ENCODE measurements around the gene LRSAM1.
A peak's percentile ranks its signal among the peaks of the same experiment; 100 is the strongest.

Gene LRSAM1

DNA sequence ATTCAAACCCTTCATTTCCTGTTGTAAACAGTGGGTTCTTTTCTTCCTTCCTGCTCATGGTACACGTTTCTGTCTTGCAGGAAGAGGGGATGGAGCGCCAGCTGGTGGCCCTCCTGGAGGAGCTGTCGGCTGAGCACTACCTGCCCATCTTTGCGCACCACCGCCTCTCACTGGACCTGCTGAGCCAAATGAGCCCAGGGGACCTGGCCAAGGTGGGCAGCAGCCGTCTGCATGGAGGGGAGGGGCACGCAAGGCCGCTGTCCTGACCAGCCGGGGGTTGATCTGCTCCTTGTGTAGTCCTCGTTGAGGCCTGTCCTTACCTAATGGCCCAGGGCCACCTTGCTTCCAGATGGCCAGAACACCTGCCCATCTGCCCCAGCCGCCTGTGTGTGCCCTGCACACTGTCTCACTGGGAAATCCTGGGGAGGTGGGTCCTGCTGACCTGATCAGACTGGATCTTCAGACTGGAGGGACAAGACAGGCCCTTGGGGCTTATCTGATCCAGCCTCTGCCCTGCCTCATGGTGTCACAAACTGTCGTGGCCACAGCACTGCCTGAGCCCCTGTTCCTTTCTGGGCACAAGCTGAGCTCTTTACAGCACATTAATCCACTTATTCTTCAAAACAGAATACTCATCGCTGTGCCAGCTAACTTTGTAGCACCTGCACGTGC is 44.7 kb downstream of the LRSAM1 start:
- DNase-seq (ENCODE audit: low spot score) = no peak
- ATAC-seq (ENCODE audit: low read depth) = no peak
- peak overlapping the region; percentile 33 for H3K27ac ChIP-seq (ENCODE audit: poor library complexity, severe bottlenecking)
- no peak overlapping the region for H3K4me3 ChIP-seq (ENCODE audit: severe bottlenecking)
- H3K36me3 ChIP-seq (ENCODE audit: low read depth) = peaks cover 38% of the 10 kb centered on the region
- TF ChIP-seq CTCF (IDR thresholded peaks at IDR 0.05; ENCODE audit: poor library complexity, severe bottlenecking) = no peak
- no peaks in the 10 kb centered on the region for H3K4me1 ChIP-seq (ENCODE audit: insufficient read depth, poor library complexity, severe bottlenecking)
- H3K9me3 ChIP-seq (ENCODE audit: severe bottlenecking) = no peaks in the 10 kb centered on the region
- H3K27me3 ChIP-seq (ENCODE audit: insufficient read depth, poor library complexity, severe bottlenecking) = no peaks in the 10 kb centered on the region

GRCh38 chr9:127496974-127497373 is 45.7 kb downstream of the LRSAM1 start:
- Histone ChIP-seq H3K27ac (ENCODE audit: poor library complexity, severe bottlenecking) (no peak overlapping the region), H3K36me3 (ENCODE audit: low read depth) (peaks cover 42% of the 10 kb centered on the region), H3K9me3 (ENCODE audit: severe bottlenecking) (no peaks in the 10 kb centered on the region), H3K4me3 (ENCODE audit: severe bottlenecking) (no peak overlapping the region), H3K27me3 (ENCODE audit: insufficient read depth, poor library complexity, severe bottlenecking) (no peaks in the 10 kb centered on the region), H3K4me1 (ENCODE audit: insufficient read depth, poor library complexity, severe bottlenecking) (no peaks in the 10 kb centered on the region)
- DNase-seq (ENCODE audit: low spot score) (no peak), ATAC-seq (ENCODE audit: low read depth) (no peak)
- TF ChIP-seq CTCF (IDR thresholded peaks at IDR 0.05; ENCODE audit: poor library complexity, severe bottlenecking) = no peak

DNA sequence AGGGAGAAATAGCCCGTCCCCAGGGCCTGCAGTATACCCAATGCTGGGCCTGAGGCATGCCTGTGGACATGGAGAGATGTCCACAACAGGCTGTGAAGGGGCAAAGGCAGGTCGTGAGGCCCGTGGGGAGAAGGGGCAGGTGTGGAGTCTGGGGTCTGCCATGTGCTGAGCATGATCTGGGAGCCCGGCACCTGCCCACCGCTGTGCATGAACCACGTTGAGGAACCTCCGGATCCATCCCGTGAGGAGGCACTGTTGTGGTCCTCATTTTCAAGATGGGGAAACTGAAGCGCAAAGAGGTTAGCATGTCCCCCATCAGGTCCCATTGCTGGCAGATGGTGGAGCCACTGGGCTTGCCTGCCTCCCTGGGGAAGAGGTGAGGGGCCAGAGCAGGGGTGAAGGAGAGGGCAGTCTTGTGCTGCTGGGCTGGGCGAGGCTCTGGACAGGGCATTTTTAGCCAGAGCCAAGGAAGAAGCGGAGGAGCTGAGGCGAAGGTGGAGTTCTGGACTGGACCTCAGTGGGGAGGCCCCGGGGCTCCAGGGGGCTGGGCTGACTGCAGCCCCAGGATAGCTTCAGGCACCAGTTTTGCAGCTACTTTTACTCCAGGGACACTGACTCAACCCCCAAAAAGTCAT is 46.5 kb downstream of the LRSAM1 start:
- Histone ChIP-seq H3K4me3 (ENCODE audit: severe bottlenecking) (no peak overlapping the region), H3K27ac (ENCODE audit: poor library complexity, severe bottlenecking) (no peak overlapping the region), H3K27me3 (ENCODE audit: insufficient read depth, poor library complexity, severe bottlenecking) (no peaks in the 10 kb centered on the region), H3K4me1 (ENCODE audit: insufficient read depth, poor library complexity, severe bottlenecking) (no peaks in the 10 kb centered on the region), H3K9me3 (ENCODE audit: severe bottlenecking) (no peaks in the 10 kb centered on the region), H3K36me3 (ENCODE audit: low read depth) (peaks cover 42% of the 10 kb centered on the region)
- ATAC-seq (ENCODE audit: low read depth) (no peak), DNase-seq (ENCODE audit: low spot score) (no peak)
- no peak for TF ChIP-seq CTCF (IDR thresholded peaks at IDR 0.05; ENCODE audit: poor library complexity, severe bottlenecking)

DNA sequence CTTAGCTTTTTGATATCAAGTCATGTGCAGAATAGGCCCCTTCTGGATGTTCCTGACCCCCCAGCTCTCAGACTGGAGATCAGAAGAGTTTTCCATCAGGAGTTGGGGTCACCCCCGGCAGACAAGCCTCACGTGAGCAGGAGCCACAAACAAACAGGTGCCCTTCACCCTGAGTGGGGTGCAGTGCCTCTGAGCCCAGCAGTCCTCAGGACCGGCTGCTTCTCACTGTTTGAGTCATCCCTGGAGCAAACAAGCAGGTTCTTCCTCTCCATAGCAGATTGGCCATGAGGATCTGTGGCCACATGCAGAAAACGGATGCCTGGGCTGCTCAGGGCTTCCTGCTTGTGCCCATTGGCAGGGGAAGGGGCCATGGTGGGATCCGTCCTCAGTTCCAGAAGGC is 47.0 kb downstream of the LRSAM1 start:
- Histone ChIP-seq H3K4me1 (ENCODE audit: insufficient read depth, poor library complexity, severe bottlenecking) (no peaks in the 10 kb centered on the region), H3K36me3 (ENCODE audit: low read depth) (peaks cover 45% of the 10 kb centered on the region), H3K9me3 (ENCODE audit: severe bottlenecking) (no peaks in the 10 kb centered on the region), H3K4me3 (ENCODE audit: severe bottlenecking) (no peak overlapping the region), H3K27ac (ENCODE audit: poor library complexity, severe bottlenecking) (no peak overlapping the region), H3K27me3 (ENCODE audit: insufficient read depth, poor library complexity, severe bottlenecking) (no peaks in the 10 kb centered on the region)
- DNase-seq (ENCODE audit: low spot score) = no peak
- peak; percentile 37; the same call in 2 of the 3 replicates for ATAC-seq (ENCODE audit: low read depth)
- TF ChIP-seq CTCF (IDR thresholded peaks at IDR 0.05; ENCODE audit: poor library complexity, severe bottlenecking) = no peak

- Histone ChIP-seq H3K27me3 (ENCODE audit: insufficient read depth, poor library complexity, severe bottlenecking) (no peaks in the 10 kb centered on the region), H3K9me3 (ENCODE audit: severe bottlenecking) (no peaks in the 10 kb centered on the region), H3K4me1 (ENCODE audit: insufficient read depth, poor library complexity, severe bottlenecking) (no peaks in the 10 kb centered on the region), H3K4me3 (ENCODE audit: severe bottlenecking) (no peak overlapping the region), H3K36me3 (ENCODE audit: low read depth) (peaks cover 63% of the 10 kb centered on the region), H3K27ac (ENCODE audit: poor library complexity, severe bottlenecking) (no peak overlapping the region)
- DNase-seq (ENCODE audit: low spot score) (no peak), ATAC-seq (ENCODE audit: low read depth) (no peak)
- TF ChIP-seq CTCF (IDR thresholded peaks at IDR 0.05; ENCODE audit: poor library complexity, severe bottlenecking) = no peak
These were observed 49.1 kb downstream of the LRSAM1 start for GRCh38 chr9:127500399-127500798.
